Bronchial epithelial cell (primary cell): ENCODE results near the gene ITPA. TPM values are rescaled to one million over a fixed set of nuclear protein-coding genes. Genes with fewer than 3 reads are reported as not detected.

ENCODE experiments used
- DNase-seq: peaks from one replicate; pipeline ENCODE4 v3.0.0-alpha.2; 2010; ENCODE audit warnings: low read depth
- FAIRE-seq: peaks from 2 replicates; lab custom pipeline; 2011; peaks lifted over from hg19 to GRCh38; lab: Jason Lieb, UNC
- H3K27me3 ChIP-seq: 2 replicates; pipeline ENCODE4 v1.5.1; 2011; ENCODE audit warnings: low read length; ENCODE audit not compliant: control insufficient read depth, insufficient read depth
- H3K36me3 ChIP-seq: 2 replicates; pipeline ENCODE4 v1.5.1; 2011; ENCODE audit warnings: low read length; ENCODE audit not compliant: control insufficient read depth, insufficient read depth
- H3K4me3 ChIP-seq: 2 replicates; pipeline ENCODE4 v1.5.1; 2011; ENCODE audit warnings: mild to moderate bottlenecking, low read depth, low read length, control low read depth
- CTCF ChIP-seq: IDR thresholded peaks from 2 replicates; pipeline ENCODE4 v1.5.1; 2011; ENCODE audit warnings: mild to moderate bottlenecking, moderate library complexity, low read length, control low read depth, inconsistent platforms; ENCODE audit not compliant: insufficient read depth, severe bottlenecking
- total RNA-seq: library from RNA; depleted of rRNA; stranded (reverse); fragments of >200 nt; gene quantifications from 2 replicates; pipeline ENCODE4 v1.2.1, GENCODE V29; 2014

Gene ITPA
- total RNA-seq, 1 donor from 2014 or later: 45.5 TPM

- H3K4me3 ChIP-seq: no peak overlapping the region
- TF ChIP-seq CTCF: no peak
- FAIRE-seq (no peak), DNase-seq (no peak)
- H3K36me3 ChIP-seq: peaks cover 18% of the 10 kb centered on the region
- no peaks in the 10 kb centered on the region for H3K27me3 ChIP-seq
Measured at GRCh38 chr20:3262566-3262965, 53.3 kb downstream of the ITPA start.

GRCh38 chr20:3270051-3270450 lies 60.8 kb downstream of the ITPA start:
- DNase-seq (no peak), FAIRE-seq (no peak)
- Histone ChIP-seq H3K36me3 (peaks cover 14% of the 10 kb centered on the region), H3K4me3 (no peak overlapping the region), H3K27me3 (no peaks in the 10 kb centered on the region)
- no peak for TF ChIP-seq CTCF

- no peak for TF ChIP-seq CTCF
- no peak for FAIRE-seq
- DNase-seq: no peak
- H3K36me3 ChIP-seq: peaks cover 25% of the 10 kb centered on the region
- no peak overlapping the region for H3K4me3 ChIP-seq
- no peaks in the 10 kb centered on the region for H3K27me3 ChIP-seq
Measured at GRCh38 chr20:3273371-3273770, 64.1 kb downstream of the ITPA start.

Other genes with a start within 250 kb of the ITPA start
- 0.13 and 0.53 TPM in 2 replicates for gene GNRH2, start 165.9 kb upstream of the ITPA start, total RNA-seq
- gene MRPS26, start 163.4 kb upstream of the ITPA start, total RNA-seq: 68.0 and 69.5 TPM in 2 replicates
- not detected in 2 replicates for gene OXT, start 137.9 kb upstream of the ITPA start, total RNA-seq
- not detected in 2 replicates for gene AVP, start 124.8 kb upstream of the ITPA start, total RNA-seq
- gene FASTKD5, start 49.6 kb upstream of the ITPA start, total RNA-seq: 11.3 and 17.9 TPM in 2 replicates
- 1.9 and 2.1 TPM in 2 replicates for gene UBOX5, start 49.6 kb upstream of the ITPA start, total RNA-seq
- gene LZTS3, start 35.9 kb upstream of the ITPA start, total RNA-seq: 11.3 and 20.0 TPM in 2 replicates
- gene DDRGK1, start 4.8 kb upstream of the ITPA start, total RNA-seq: 57.6 and 72.7 TPM in 2 replicates
- gene SLC4A11, start 29.7 kb downstream of the ITPA start, total RNA-seq: 3.2 and 5.1 TPM in 2 replicates
- 5.5 and 6.7 TPM in 2 replicates for gene DNAAF9, start 198.2 kb downstream of the ITPA start, total RNA-seq